Central memory CD8-positive, alpha-beta T cell (primary cell): Measurements from ENCODE around the gene CARMIL1.
A peak's percentile ranks its signal among the peaks of the same experiment; 100 is the strongest.

ENCODE experiments used
- ATAC-seq: fragments of 150-1000 bp; cut with Tn5 transposase; replicated peaks from 2 replicates; pipeline ENCODE4 v1.10.0; 2022; ENCODE audit warnings: mild to moderate bottlenecking, moderate FRiP score, moderate number of reproducible peaks; ENCODE audit not compliant: poor library complexity, severe bottlenecking; ENCODE audit errors: extremely low read depth
- DNase-seq, 2 donors: peaks; one replicate each; pipeline ENCODE4 v3.0.0; 2021; ENCODE audit warnings: low spot score in 2 of 2
- H3K27ac Mint-ChIP-seq: one replicate; pipeline ENCODE4 v1.8.0; 2022; ENCODE audit warnings: low read depth, mild to moderate bottlenecking, moderate library complexity, mixed read lengths
- H3K27me3 Mint-ChIP-seq: one replicate; pipeline ENCODE4 v1.8.0; 2022; ENCODE audit warnings: mixed read lengths
- H3K36me3 Mint-ChIP-seq: one replicate; pipeline ENCODE4 v1.8.0; 2022; ENCODE audit warnings: mild to moderate bottlenecking, moderate library complexity, mixed read lengths; ENCODE audit not compliant: insufficient read depth
- H3K4me1 Mint-ChIP-seq: one replicate; pipeline ENCODE4 v1.8.0; 2022; ENCODE audit warnings: mixed read lengths
- H3K4me3 Mint-ChIP-seq: one replicate; pipeline ENCODE4 v1.8.0; 2022; ENCODE audit warnings: mild to moderate bottlenecking, moderate library complexity, mixed read lengths
- H3K9me3 Mint-ChIP-seq: one replicate; pipeline ENCODE4 v1.8.0; 2022; ENCODE audit warnings: mixed read lengths

CARMIL1 gene

DNA sequence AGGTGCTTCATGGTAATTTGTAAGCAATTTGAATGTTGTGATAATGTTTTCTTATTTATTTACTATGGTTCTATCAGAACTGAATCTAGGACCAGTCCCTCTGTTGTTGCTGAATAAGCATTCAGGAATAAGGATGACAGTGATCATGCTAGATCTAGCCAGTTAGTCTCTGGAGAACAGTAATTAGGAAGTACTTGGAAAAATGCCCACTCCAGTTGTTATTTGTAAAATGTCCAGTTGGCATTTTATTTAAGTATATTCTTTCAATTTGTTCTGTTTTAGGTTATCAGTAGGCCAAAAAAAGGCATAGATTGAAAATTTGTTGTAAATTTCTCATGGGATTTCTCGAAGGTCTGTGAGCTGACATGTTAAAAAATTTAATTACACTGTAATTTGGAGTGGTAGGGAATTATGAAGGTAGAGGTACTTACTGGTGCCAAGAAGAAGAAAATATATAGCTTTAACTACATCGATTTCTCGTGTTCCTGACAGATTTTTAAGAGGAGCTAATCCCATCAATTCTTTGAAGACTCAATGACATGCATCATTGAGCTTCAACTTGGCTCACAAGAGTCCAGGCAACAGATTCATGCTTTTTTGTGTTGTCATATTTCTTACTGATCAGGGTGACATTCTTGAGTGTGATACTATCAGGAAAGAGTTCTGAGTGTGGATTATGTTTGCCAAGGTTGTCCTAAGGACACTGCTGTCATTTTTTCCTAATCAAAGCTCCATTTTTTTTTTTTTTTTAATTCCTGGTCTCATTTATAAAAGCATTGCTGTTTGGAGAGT lies 177.3 kb downstream of the CARMIL1 start:
- ATAC-seq (no peak), DNase-seq (no peak)

DNA sequence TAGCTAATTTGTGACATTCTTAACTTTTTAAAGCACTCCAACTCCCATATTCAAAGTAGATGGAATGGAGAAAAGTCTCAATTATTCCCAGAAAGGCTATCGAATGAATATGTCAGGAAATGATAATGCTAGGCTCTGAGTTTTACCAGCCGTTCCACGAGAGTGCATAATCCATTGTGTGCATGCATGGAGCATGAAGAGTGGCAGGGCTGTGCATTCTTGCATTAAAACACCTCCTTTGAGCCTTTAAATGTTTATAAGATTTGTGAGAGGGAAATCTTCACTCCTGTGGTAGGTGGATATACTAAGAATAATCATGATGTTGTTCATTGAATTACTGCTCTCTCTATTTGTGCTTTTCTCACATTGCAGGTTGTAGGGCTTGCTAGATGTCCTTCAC lies 178.3 kb downstream of the CARMIL1 start:
- Mint-ChIP-seq H3K27me3 (no peaks in the 10 kb centered on the region), H3K9me3 (no peaks in the 10 kb centered on the region), H3K27ac (no peak overlapping the region), H3K4me1 (no peaks in the 10 kb centered on the region), H3K4me3 (no peak overlapping the region), H3K36me3 (peaks cover 3% of the 10 kb centered on the region)
- DNase-seq (no peak), ATAC-seq (no peak)

More for the DNA sequence above, 177.3 kb downstream of the CARMIL1 start:
- peaks cover 3% of the 10 kb centered on the region for H3K36me3 Mint-ChIP-seq
- H3K9me3 Mint-ChIP-seq = no peaks in the 10 kb centered on the region
- H3K4me3 Mint-ChIP-seq = no peak overlapping the region
- H3K4me1 Mint-ChIP-seq = no peaks in the 10 kb centered on the region
- no peak overlapping the region for H3K27ac Mint-ChIP-seq
- no peaks in the 10 kb centered on the region for H3K27me3 Mint-ChIP-seq

DNA sequence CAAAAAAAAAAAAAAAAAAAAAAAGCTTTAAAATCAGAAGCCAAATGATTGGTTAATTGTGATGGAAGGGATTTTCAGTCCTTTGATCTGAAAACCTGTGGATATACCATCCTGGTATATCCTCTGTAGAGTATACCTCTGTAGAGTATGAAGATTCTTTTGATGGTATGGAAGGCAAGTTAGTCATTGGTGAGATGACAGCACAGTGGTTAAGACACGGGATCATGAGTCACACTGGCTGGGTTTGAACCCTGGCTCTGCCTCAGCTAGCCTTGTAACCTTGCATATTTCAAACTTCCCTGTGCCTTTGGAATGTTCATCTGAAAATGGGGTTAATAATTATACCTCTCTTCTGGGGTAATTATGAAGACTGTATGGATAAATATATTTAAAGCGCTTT lies 179.3 kb downstream of the CARMIL1 start:
- H3K4me3 Mint-ChIP-seq = no peak overlapping the region
- no peaks in the 10 kb centered on the region for H3K4me1 Mint-ChIP-seq
- H3K27ac Mint-ChIP-seq = no peak overlapping the region
- ATAC-seq (no peak), DNase-seq (no peak)
- peaks cover 3% of the 10 kb centered on the region for H3K36me3 Mint-ChIP-seq
- H3K9me3 Mint-ChIP-seq = no peaks in the 10 kb centered on the region
- no peaks in the 10 kb centered on the region for H3K27me3 Mint-ChIP-seq

DNA sequence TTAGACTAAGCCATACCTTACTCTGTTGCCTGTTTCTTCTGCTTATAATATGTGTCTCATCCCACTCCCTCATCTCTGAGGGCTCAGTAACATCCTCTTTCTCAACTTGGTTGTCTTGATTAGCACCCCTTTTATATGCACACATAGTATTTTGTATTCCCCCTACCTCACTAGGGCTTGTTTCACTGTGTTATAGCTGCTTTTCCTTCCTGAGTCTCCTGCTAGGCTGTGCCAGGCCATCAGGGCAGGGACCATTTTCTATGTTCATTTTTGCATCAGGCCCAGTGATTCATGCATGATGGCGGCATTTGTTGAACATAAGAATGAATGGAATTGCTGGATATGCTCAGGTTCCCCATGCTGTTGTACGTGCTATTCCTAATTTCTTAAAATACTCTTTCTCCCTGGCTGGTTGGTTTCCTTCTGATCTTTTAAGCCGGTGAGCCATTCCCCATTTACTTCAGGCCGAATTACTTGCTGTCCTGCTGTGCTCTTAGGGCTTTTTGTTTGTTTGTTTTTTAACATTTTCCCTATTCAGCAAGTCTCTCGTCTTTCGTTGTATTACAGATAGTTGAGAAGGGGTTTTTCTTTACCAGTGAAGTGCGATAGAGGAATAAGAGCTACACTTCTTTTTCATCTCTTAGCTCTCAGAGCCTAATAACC lies 183.2 kb downstream of the CARMIL1 start:
- DNase-seq = no peak
- no peaks in the 10 kb centered on the region for H3K9me3 Mint-ChIP-seq
- no peaks in the 10 kb centered on the region for H3K27me3 Mint-ChIP-seq
- H3K4me3 Mint-ChIP-seq = no peak overlapping the region
- no peaks in the 10 kb centered on the region for H3K4me1 Mint-ChIP-seq
- H3K36me3 Mint-ChIP-seq = no peaks in the 10 kb centered on the region
- no peak overlapping the region for H3K27ac Mint-ChIP-seq
- no peak for ATAC-seq

DNA sequence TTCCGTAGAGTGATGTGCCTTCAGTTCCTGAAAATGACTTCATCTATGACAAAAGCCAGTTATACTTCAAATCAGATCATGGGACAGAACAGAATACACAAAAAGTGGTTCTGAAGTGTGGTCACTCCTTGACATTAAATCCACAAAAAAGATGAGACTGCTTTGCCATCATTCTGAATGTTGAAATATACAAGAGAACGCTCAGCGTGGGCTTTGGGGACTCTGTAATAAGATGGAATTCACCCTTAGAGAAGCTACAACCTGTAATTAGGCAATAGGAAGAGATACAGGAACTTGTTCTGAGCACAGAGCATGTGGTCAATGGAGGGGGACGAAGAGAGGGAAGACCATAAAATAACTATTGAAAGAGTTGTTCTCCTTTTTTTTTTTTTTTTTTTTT lies 184.3 kb downstream of the CARMIL1 start:
- no peak overlapping the region for H3K27ac Mint-ChIP-seq
- DNase-seq (no peak), ATAC-seq (no peak)
- H3K27me3 Mint-ChIP-seq = no peaks in the 10 kb centered on the region
- H3K9me3 Mint-ChIP-seq = no peaks in the 10 kb centered on the region
- no peaks in the 10 kb centered on the region for H3K4me1 Mint-ChIP-seq
- no peaks in the 10 kb centered on the region for H3K36me3 Mint-ChIP-seq
- no peak overlapping the region for H3K4me3 Mint-ChIP-seq

DNA sequence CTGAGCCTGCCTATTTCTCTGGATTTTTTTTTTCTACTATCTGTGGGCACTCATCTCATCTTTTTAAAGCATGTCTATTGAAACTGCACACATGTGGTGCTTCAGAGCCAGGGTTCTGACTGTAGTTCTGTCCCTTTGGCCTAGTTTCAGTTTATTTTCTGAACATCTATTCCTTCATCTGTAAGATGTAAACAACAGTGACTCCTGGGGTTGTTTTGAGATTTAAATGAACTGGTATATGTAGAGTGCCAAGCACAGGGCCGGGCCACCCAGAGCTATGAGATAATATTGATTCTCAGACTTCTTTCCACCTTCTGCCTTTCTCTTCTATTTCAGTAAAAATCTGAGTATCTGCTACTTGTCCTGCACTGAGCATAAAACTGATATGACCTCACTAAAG lies 185.1 kb downstream of the CARMIL1 start:
- ATAC-seq (no peak), DNase-seq (no peak)
- Mint-ChIP-seq H3K27ac (no peak overlapping the region), H3K27me3 (no peaks in the 10 kb centered on the region), H3K36me3 (no peaks in the 10 kb centered on the region), H3K9me3 (no peaks in the 10 kb centered on the region), H3K4me1 (no peaks in the 10 kb centered on the region), H3K4me3 (no peak overlapping the region)

DNA sequence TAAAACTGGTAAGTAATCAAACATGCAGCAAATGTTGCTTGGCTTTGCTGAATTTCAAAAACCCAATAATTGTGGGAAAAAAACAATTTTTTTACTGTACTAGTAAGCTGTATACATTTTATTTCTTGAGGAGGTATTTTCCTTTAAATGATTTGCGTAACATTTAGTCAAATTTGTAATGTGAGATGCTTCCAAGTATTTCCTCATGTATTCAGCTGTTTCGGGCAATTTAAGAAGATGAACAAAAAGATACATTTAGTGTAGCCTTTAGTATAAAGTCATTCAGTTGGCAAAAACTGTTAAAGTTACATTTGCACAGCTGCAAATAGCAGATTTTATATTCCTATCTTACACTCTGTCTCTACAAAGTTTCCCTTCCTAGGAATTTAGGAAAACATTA lies 186.8 kb downstream of the CARMIL1 start:
- H3K4me1 Mint-ChIP-seq = no peaks in the 10 kb centered on the region

DNA sequence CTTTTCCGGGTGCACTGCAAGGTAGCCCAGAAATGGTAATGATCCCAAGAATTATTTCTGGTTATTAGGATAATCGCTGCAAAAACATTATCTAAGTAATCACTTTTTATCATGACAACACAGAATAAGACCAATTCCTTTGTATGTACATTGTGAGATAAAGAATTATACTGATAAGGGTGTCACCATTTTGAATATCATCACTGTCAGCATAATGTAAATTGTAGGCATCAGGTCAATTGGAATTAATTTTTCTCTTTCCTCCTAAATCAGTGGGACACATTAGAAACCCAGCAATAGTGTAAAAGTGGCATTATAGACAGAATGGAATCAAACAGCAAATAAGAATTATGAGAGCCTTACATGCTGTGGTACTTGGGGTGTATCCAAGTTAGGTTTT lies 189.7 kb downstream of the CARMIL1 start:
- H3K27ac Mint-ChIP-seq = no peak overlapping the region
- DNase-seq (no peak), ATAC-seq (no peak)
- no peaks in the 10 kb centered on the region for H3K4me1 Mint-ChIP-seq
- H3K9me3 Mint-ChIP-seq = no peaks in the 10 kb centered on the region
- no peak overlapping the region for H3K4me3 Mint-ChIP-seq
- no peaks in the 10 kb centered on the region for H3K27me3 Mint-ChIP-seq
- no peaks in the 10 kb centered on the region for H3K36me3 Mint-ChIP-seq

More for the DNA sequence above, 186.8 kb downstream of the CARMIL1 start:
- Mint-ChIP-seq H3K36me3 (no peaks in the 10 kb centered on the region), H3K27ac (no peak overlapping the region), H3K4me3 (no peak overlapping the region), H3K27me3 (no peaks in the 10 kb centered on the region), H3K9me3 (no peaks in the 10 kb centered on the region)
- ATAC-seq (no peak), DNase-seq (no peak)

DNA sequence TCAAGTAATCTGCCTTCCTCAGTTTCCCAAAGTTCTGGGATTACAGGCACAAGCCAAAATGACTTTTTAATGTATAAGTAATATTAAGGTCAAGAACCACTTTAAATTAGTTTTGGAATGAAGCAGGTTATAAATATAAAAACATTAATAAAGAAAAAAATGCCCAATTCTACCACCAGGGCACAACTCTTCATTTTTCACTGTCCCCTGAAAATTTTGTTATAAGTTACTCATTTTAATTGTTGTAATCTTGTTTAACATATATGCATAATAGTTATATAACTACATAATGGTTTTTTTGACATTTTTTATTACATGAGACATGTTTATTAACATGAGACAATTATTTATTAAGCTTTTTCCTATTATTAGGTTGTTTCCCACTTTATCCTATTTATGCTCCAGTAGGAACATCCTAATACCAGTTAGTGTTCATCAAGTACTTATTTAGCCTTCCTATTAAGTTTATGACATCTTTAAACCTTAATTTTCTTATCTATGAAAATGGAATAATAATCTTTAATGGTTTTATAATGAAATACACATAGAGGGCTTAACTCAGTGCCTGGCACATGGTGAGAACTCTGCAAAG lies 190.7 kb downstream of the CARMIL1 start:
- no peak for ATAC-seq
- Mint-ChIP-seq H3K27ac (no peak overlapping the region), H3K36me3 (no peaks in the 10 kb centered on the region), H3K4me3 (no peak overlapping the region), H3K9me3 (no peaks in the 10 kb centered on the region), H3K4me1 (no peaks in the 10 kb centered on the region), H3K27me3 (no peaks in the 10 kb centered on the region)
- no peak for DNase-seq

DNA sequence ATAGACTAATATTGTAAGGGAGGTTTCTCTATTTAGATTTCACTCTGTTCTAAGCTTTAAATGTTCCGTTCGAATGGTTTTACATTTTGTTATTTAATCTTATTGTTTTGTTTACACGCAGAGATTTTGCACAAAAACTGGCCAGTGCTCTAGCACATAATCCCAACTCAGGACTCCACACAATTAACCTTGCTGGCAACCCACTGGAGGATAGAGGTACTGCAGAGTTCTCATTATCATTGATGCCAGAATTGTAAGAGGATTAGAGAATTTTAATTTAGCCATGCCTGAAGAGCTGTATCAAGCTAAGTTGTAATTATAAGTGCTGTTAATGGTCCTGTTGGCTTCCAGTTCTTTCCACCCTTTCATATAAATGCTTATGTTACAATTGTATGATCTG lies 193.1 kb downstream of the CARMIL1 start:
- Mint-ChIP-seq H3K27me3 (no peaks in the 10 kb centered on the region), H3K9me3 (no peaks in the 10 kb centered on the region), H3K27ac (no peak overlapping the region), H3K4me1 (no peaks in the 10 kb centered on the region), H3K36me3 (no peaks in the 10 kb centered on the region), H3K4me3 (no peak overlapping the region)
- DNase-seq = no peak
- ATAC-seq = no peak

DNA sequence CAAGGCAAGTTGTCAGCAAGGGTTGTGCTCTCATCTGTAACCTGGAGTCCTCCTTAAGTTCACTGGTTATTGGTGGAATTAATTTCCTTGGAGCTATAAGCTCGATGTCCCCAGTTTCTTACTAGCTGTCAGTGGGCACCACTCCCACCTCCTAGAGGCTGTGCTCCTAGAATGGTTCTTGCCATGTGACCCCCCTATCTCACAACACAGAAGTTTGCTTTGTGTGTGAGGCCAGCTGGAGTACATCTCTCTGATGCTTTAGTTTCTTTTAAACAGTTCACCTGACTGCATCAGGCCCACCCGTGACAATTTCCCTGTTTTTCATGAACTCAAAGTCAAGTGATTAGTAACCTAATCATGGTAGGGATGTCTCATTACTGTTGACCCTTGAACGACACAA lies 193.7 kb downstream of the CARMIL1 start:
- ATAC-seq = no peak
- no peaks in the 10 kb centered on the region for H3K27me3 Mint-ChIP-seq
- no peaks in the 10 kb centered on the region for H3K9me3 Mint-ChIP-seq

DNA sequence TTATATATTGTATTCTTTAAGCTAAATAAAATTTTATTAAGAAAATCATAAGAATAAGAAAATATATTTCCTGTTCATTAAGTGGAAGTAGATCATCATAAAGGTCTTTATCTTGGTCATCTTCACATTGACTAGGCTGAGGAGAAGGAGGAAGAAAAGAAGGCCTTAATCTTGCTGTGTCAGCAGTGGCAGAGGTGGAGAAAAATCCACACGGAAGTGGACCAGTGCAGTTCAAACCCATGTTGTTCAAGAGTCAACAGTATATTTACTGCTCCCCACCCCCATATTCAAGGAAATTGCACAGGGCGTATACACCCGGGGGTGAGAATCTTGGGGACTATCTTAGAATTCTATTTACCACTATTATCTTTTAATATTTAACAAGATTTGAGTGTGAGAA lies 194.3 kb downstream of the CARMIL1 start:
- DNase-seq (no peak), ATAC-seq (no peak)
- H3K27ac Mint-ChIP-seq = peak overlapping the region; percentile 26
- no peaks in the 10 kb centered on the region for H3K4me1 Mint-ChIP-seq
- H3K9me3 Mint-ChIP-seq = no peaks in the 10 kb centered on the region
- H3K27me3 Mint-ChIP-seq = no peaks in the 10 kb centered on the region
- no peaks in the 10 kb centered on the region for H3K36me3 Mint-ChIP-seq
- no peak overlapping the region for H3K4me3 Mint-ChIP-seq

More for the DNA sequence above, 193.7 kb downstream of the CARMIL1 start:
- Mint-ChIP-seq H3K4me1 (no peaks in the 10 kb centered on the region), H3K36me3 (no peaks in the 10 kb centered on the region), H3K4me3 (no peak overlapping the region), H3K27ac (no peak overlapping the region)
- no peak for DNase-seq

DNA sequence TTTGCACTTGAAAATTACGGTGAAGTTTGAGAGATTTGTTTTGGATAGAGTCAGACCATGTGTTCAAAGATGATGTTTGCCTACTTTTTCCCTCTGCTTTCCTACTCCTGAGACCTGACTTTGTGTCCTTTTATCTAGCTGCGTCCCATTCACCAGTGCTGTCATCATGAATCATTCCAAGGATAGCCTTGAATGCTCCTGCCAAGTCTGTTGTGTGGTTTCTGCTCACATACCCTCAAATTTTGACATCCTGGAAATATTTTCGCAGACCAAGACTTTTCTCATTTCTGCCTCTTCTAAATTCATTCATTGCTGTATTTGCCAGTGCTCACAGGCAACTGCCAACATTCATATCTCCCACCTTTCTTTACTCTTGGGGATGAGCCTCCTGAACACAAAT lies 197.0 kb downstream of the CARMIL1 start:
- H3K27me3 Mint-ChIP-seq = no peaks in the 10 kb centered on the region
- no peak overlapping the region for H3K4me3 Mint-ChIP-seq
- H3K36me3 Mint-ChIP-seq = no peaks in the 10 kb centered on the region
- H3K9me3 Mint-ChIP-seq = no peaks in the 10 kb centered on the region
- H3K4me1 Mint-ChIP-seq = no peaks in the 10 kb centered on the region
- no peak for DNase-seq
- H3K27ac Mint-ChIP-seq = no peak overlapping the region
- ATAC-seq = no peak
